ENCODE data around the gene PCDH9. TPM values are rescaled to one million over a fixed set of nuclear protein-coding genes. Genes with fewer than 3 reads are reported as not detected.

Gene PCDH9
- total and polyA plus RNA-seq, 10 of the 15 experiments (the other 5 are each of a cell fraction or from before 2014, with no cell fraction given), result 0.02 to 2.3 (median 0.05) TPM; not detected in 1

GRCh38 chr13:66830940-66831716 is 399.0 kb downstream of the PCDH9 start (continued):
- TF ChIP-seq GABPA (IDR thresholded peaks at IDR 0.05; ENCODE audit: low read depth), result no peak
- TF ChIP-seq HDAC2 (IDR thresholded peaks at IDR 0.05), result no peak
- TF ChIP-seq TCF7 (IDR thresholded peaks at IDR 0.05; ENCODE audit: borderline replicate concordance), result no peak
- no peak for TF ChIP-seq EZH2 (IDR thresholded peaks at IDR 0.05; ENCODE audit: borderline replicate concordance, control insufficient read depth, low read depth, low read length)
- peak; percentile 59; the same call in 1 of the 2 replicates for TF ChIP-seq SPI1 (IDR thresholded peaks at IDR 0.05; ENCODE audit: borderline replicate concordance, insufficient read depth, low read depth, low read length)
- TF ChIP-seq TAF1 (IDR thresholded peaks at IDR 0.05; ENCODE audit: borderline replicate concordance, low read depth, low read length), result no peak
- TF ChIP-seq, protein P1, sequence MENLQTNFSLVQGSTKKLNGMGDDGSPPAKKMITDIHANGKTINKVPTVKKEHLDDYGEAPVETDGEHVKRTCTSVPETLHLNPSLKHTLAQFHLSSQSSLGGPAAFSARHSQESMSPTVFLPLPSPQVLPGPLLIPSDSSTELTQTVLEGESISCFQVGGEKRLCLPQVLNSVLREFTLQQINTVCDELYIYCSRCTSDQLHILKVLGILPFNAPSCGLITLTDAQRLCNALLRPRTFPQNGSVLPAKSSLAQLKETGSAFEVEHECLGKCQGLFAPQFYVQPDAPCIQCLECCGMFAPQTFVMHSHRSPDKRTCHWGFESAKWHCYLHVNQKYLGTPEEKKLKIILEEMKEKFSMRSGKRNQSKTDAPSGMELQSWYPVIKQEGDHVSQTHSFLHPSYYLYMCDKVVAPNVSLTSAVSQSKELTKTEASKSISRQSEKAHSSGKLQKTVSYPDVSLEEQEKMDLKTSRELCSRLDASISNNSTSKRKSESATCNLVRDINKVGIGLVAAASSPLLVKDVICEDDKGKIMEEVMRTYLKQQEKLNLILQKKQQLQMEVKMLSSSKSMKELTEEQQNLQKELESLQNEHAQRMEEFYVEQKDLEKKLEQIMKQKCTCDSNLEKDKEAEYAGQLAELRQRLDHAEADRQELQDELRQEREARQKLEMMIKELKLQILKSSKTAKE (IDR thresholded peaks at IDR 0.05; ENCODE audit: low read depth, poor library complexity, severe bottlenecking), result no peak

DNA sequence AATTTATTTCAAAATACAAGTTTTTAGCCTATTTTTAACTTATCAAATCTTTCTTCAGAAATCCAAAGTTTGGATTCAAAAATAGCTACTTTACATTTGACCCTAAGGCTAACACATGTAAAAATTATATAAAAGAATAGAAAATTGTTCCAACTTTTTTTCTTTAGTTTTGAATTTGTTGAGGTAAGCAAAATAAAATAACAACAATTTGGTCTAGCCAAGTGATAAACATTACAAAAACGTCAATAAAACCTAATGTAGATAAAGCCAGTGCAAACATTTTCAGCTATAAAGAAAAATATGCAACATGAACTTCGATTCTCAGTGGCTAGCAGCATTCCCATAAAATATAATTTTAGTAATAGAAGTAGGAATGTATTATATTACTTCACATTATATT is 400.3 kb downstream of the PCDH9 start:
- H3K9me3 ChIP-seq (replicated peaks; ENCODE audit: control insufficient read depth, insufficient read depth, low read length), result no peaks in the 10 kb centered on the region
- ChIA-PET SMC1A (ENCODE audit: uncharacterized antibody, unreplicated experiment) (no interaction called here), CTCF (no interaction called here), POLR2A (interaction anchor here (1.1 kb wide), 1 partner anchor 12 kb away, joined by 3 read pairs; no protein-coding TSS in a partner anchor), RAD21 (ENCODE audit: unreplicated experiment) (no interaction called here)
- no peak for ATAC-seq
- no peaks in the 10 kb centered on the region for H3K4me1 ChIP-seq (ENCODE audit: control insufficient read depth, insufficient read depth, low read length)
- in situ Hi-C loops (cut with MboI), result no loop called here
- no peak overlapping the region for H3K27ac ChIP-seq (ENCODE audit: control insufficient read depth, insufficient read depth)
- H3K79me2 ChIP-seq (ENCODE audit: control insufficient read depth, insufficient read depth, low read length), result no peaks in the 10 kb centered on the region
- BruUV-seq (replicated peaks), result no TSS peak
- intact Hi-C loops (cut with micrococcal nuclease; ENCODE audit: unreplicated experiment), result no loop called here
- no peak overlapping the region for H3K4me2 ChIP-seq (ENCODE audit: control insufficient read depth, insufficient read depth)
- no peak for FAIRE-seq
- no peak overlapping the region for H3K9ac ChIP-seq (ENCODE audit: control insufficient read depth, insufficient read depth, low read length)
- no peaks in the 10 kb centered on the region for H4K20me1 ChIP-seq (ENCODE audit: control insufficient read depth, insufficient read depth)
- WGBS (ENCODE audit: insufficient coverage, insufficient replicate concordance, low lambda C conversion rate, missing lambda C conversion rate), result 0% methylated on average over 2 of the region's 2 CpGs
- DNase-seq (ENCODE audit: low read depth, low spot score), result no peak
- H3K4me3 ChIP-seq, result no peak overlapping the region
- H2AFZ ChIP-seq (ENCODE audit: control insufficient read depth, low read depth, low read length), result no peak overlapping the region
- H3K36me3 ChIP-seq (ENCODE audit: control insufficient read depth in 2 of 2, insufficient read depth in 2 of 2, low read length in 1 of 2), result no peaks in the 10 kb centered on the region
- no peaks in the 10 kb centered on the region for H3K27me3 ChIP-seq (replicated peaks in 1 of 2; ENCODE audit: control insufficient read depth in 2 of 2, insufficient read depth in 2 of 2, low read length in 1 of 2)
- no peak for TF ChIP-seq ZBED1 (IDR thresholded peaks at IDR 0.05; ENCODE audit: borderline replicate concordance)
- TF ChIP-seq CHD1 (IDR thresholded peaks at IDR 0.05; ENCODE audit: low read depth, low read length), result no peak
- TF ChIP-seq SREBF1 (IDR thresholded peaks at IDR 0.05; ENCODE audit: low read length), result no peak
- TF ChIP-seq MEF2A (IDR thresholded peaks at IDR 0.05; ENCODE audit: insufficient read depth, low read depth, low read length), result no peak
- no peak for TF ChIP-seq MYB (IDR thresholded peaks at IDR 0.05; ENCODE audit: borderline replicate concordance, low read depth, low read length)
- TF ChIP-seq SMAD5 (IDR thresholded peaks at IDR 0.05; ENCODE audit: low read depth), result no peak
- TF ChIP-seq MYC (IDR thresholded peaks at IDR 0.05; ENCODE audit: insufficient read depth, insufficient read length, insufficient replicate concordance, low read length, severe bottlenecking), result no peak
- no peak for TF ChIP-seq SP1 (IDR thresholded peaks at IDR 0.05; ENCODE audit: low read depth, low read length)
- TF ChIP-seq, protein P2, sequence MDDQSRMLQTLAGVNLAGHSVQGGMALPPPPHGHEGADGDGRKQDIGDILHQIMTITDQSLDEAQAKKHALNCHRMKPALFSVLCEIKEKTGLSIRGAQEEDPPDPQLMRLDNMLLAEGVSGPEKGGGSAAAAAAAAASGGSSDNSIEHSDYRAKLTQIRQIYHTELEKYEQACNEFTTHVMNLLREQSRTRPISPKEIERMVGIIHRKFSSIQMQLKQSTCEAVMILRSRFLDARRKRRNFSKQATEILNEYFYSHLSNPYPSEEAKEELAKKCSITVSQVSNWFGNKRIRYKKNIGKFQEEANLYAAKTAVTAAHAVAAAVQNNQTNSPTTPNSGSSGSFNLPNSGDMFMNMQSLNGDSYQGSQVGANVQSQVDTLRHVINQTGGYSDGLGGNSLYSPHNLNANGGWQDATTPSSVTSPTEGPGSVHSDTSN (IDR thresholded peaks at IDR 0.05; ENCODE audit: insufficient replicate concordance, low read depth, low read length), result no peak
- no peak for TF ChIP-seq ZNF207 (IDR thresholded peaks at IDR 0.05; ENCODE audit: borderline replicate concordance)
